Natural killer cell treated with Interleukin-12 subunit alpha and Interleukin-12 subunit beta and Interleukin-15 and Interleukin-18, amount 100 ng/mL, for 72 hours (primary cell): ENCODE measurements around the gene KAT6B. TPM values are rescaled to one million over a fixed set of nuclear protein-coding genes. Genes with fewer than 3 reads are reported as not detected.

Source experiments
- ATAC-seq, 2 donors: fragments of 150-1000 bp; cut with Tn5 transposase in 1 of 2; sonication (Bioruptor Pico), chemical (Tn5 transposase) in 1 of 2; 2 replicates each; pipeline ENCODE4 v1.10.0; 2021
- DNase-seq: peaks from one replicate; pipeline ENCODE4 v3.0.0; 2022; ENCODE audit warnings: low spot score
- H3K27ac Mint-ChIP-seq, 2 donors: 1 replicate in 1 of 2; 2 replicates in 1 of 2; pipeline ENCODE4 v1.8.0; 2022; ENCODE audit warnings: mixed read lengths in 2 of 2, mild to moderate bottlenecking in 1 of 2, moderate library complexity in 1 of 2
- H3K27me3 Mint-ChIP-seq, 2 donors: 1 replicate in 1 of 2; 2 replicates in 1 of 2; pipeline ENCODE4 v1.8.0; 2022; ENCODE audit warnings: mixed read lengths in 2 of 2
- H3K36me3 Mint-ChIP-seq: one replicate; pipeline ENCODE4 v1.8.0; 2022; ENCODE audit warnings: mixed read lengths
- H3K4me1 Mint-ChIP-seq, 2 donors: 1 replicate in 1 of 2; 2 replicates in 1 of 2; pipeline ENCODE4 v1.8.0; 2022; ENCODE audit warnings: low read depth in 2 of 2, mixed read lengths in 2 of 2, mild to moderate bottlenecking in 1 of 2
- H3K4me3 Mint-ChIP-seq: one replicate; pipeline ENCODE4 v1.8.0; 2022; ENCODE audit warnings: mixed read lengths
- H3K9me3 Mint-ChIP-seq: 2 replicates; pipeline ENCODE4 v1.8.0; 2022; ENCODE audit warnings: mixed read lengths
- total RNA-seq, 2 donors: library from RNA; stranded (reverse); gene quantifications; one replicate each; pipeline ENCODE4 v1.2.3, GENCODE V29; 2022

The KAT6B gene
- total RNA-seq, 2 donors from 2014 or later, result 26.7 to 27.9 TPM

GRCh38 chr10:74828946-74829345 is 2.5 kb downstream of the KAT6B start:
- Mint-ChIP-seq H3K9me3 (peaks cover 3% of the 10 kb centered on the region), H3K4me3 (no peak overlapping the region), H3K27ac (peak overlapping the region in 1 of 2 donors; percentile 72), H3K27me3 (no peaks in the 10 kb centered on the region), H3K36me3 (no peaks in the 10 kb centered on the region), H3K4me1 (peaks cover 27 to 40% of the 10 kb centered on the region in 2 donors)
- ATAC-seq, result no peak
- DNase-seq, result no peak

- no peaks in the 10 kb centered on the region for H3K36me3 Mint-ChIP-seq
- ATAC-seq (no peak), DNase-seq (no peak)
- peaks cover 32 to 47% of the 10 kb centered on the region in 2 donors for H3K4me1 Mint-ChIP-seq
- peak overlapping the region in 1 of 2 donors; percentile 28 for H3K27ac Mint-ChIP-seq
- peaks cover 3% of the 10 kb centered on the region for H3K9me3 Mint-ChIP-seq
- no peaks in the 10 kb centered on the region for H3K27me3 Mint-ChIP-seq
- no peak overlapping the region for H3K4me3 Mint-ChIP-seq
Measured at GRCh38 chr10:74831518-74832120, 5.2 kb downstream of the KAT6B start.

- Mint-ChIP-seq H3K27me3 (no peaks in the 10 kb centered on the region), H3K4me3 (no peak overlapping the region), H3K27ac (no peak overlapping the region), H3K4me1 (peaks cover 27 to 30% of the 10 kb centered on the region in 2 donors), H3K36me3 (peaks cover 7% of the 10 kb centered on the region), H3K9me3 (no peaks in the 10 kb centered on the region)
- no peak for DNase-seq
- no peak for ATAC-seq
Measured at GRCh38 chr10:74835963-74836362, 9.6 kb downstream of the KAT6B start.

GRCh38 chr10:74836877-74837276 is 10.5 kb downstream of the KAT6B start:
- Mint-ChIP-seq H3K9me3 (no peaks in the 10 kb centered on the region), H3K4me3 (no peak overlapping the region), H3K27me3 (no peaks in the 10 kb centered on the region), H3K36me3 (peaks cover 7% of the 10 kb centered on the region), H3K27ac (no peak overlapping the region), H3K4me1 (peaks cover 23% of the 10 kb centered on the region in 2 donors)
- DNase-seq, result no peak
- ATAC-seq, result no peak

- Mint-ChIP-seq H3K36me3 (peaks cover 8% of the 10 kb centered on the region), H3K9me3 (no peaks in the 10 kb centered on the region), H3K4me1 (peaks cover 28 to 29% of the 10 kb centered on the region in 2 donors), H3K27ac (peak overlapping the region in 1 of 2 donors; percentile 43), H3K27me3 (no peaks in the 10 kb centered on the region), H3K4me3 (no peak overlapping the region)
- no peak for ATAC-seq
- no peak for DNase-seq
Measured at GRCh38 chr10:74837743-74838142, 11.3 kb downstream of the KAT6B start.

GRCh38 chr10:74839708-74840107 is 13.3 kb downstream of the KAT6B start:
- ATAC-seq, result no peak
- peaks cover 30 to 33% of the 10 kb centered on the region in 2 donors for H3K4me1 Mint-ChIP-seq
- no peak overlapping the region for H3K4me3 Mint-ChIP-seq
- no peaks in the 10 kb centered on the region for H3K27me3 Mint-ChIP-seq
- no peak for DNase-seq
- H3K27ac Mint-ChIP-seq, result peak overlapping the region in 1 of 2 donors; percentile 47
- no peaks in the 10 kb centered on the region for H3K9me3 Mint-ChIP-seq
- H3K36me3 Mint-ChIP-seq, result peaks cover 14% of the 10 kb centered on the region

- Mint-ChIP-seq H3K36me3 (peaks cover 14% of the 10 kb centered on the region), H3K27ac (peak overlapping the region; percentile 31 to 84), H3K9me3 (no peaks in the 10 kb centered on the region), H3K27me3 (no peaks in the 10 kb centered on the region), H3K4me1 (peaks cover 27% of the 10 kb centered on the region in 2 donors), H3K4me3 (no peak overlapping the region)
- DNase-seq (no peak), ATAC-seq (no peak)
Measured at GRCh38 chr10:74841265-74841973, 15.0 kb downstream of the KAT6B start.

GRCh38 chr10:74842301-74842954 is 16.0 kb downstream of the KAT6B start:
- Mint-ChIP-seq H3K27me3 (no peaks in the 10 kb centered on the region), H3K27ac (peak overlapping the region; percentile 31 to 84), H3K36me3 (peaks cover 14% of the 10 kb centered on the region), H3K4me1 (peaks cover 27 to 29% of the 10 kb centered on the region in 2 donors), H3K9me3 (no peaks in the 10 kb centered on the region), H3K4me3 (peak overlapping the region; percentile 9)
- ATAC-seq (no peak), DNase-seq (no peak)

GRCh38 chr10:74846958-74847357 is 20.6 kb downstream of the KAT6B start:
- H3K9me3 Mint-ChIP-seq, result no peaks in the 10 kb centered on the region
- peaks cover 8% of the 10 kb centered on the region for H3K36me3 Mint-ChIP-seq
- ATAC-seq, result no peak
- H3K4me3 Mint-ChIP-seq, result no peak overlapping the region
- H3K27me3 Mint-ChIP-seq, result no peaks in the 10 kb centered on the region
- no peak for DNase-seq
- peaks cover 13 to 22% of the 10 kb centered on the region in 2 donors for H3K4me1 Mint-ChIP-seq
- H3K27ac Mint-ChIP-seq, result no peak overlapping the region

GRCh38 chr10:74851831-74852230 is 25.4 kb downstream of the KAT6B start:
- ATAC-seq, result no peak
- Mint-ChIP-seq H3K4me1 (peaks cover 25 to 30% of the 10 kb centered on the region in 2 donors), H3K4me3 (no peak overlapping the region), H3K27ac (no peak overlapping the region), H3K36me3 (no peaks in the 10 kb centered on the region), H3K27me3 (no peaks in the 10 kb centered on the region), H3K9me3 (no peaks in the 10 kb centered on the region)
- no peak for DNase-seq

- no peaks in the 10 kb centered on the region for H3K36me3 Mint-ChIP-seq
- H3K27ac Mint-ChIP-seq, result no peak overlapping the region
- no peak overlapping the region for H3K4me3 Mint-ChIP-seq
- H3K27me3 Mint-ChIP-seq, result no peaks in the 10 kb centered on the region
- no peaks in the 10 kb centered on the region for H3K9me3 Mint-ChIP-seq
- DNase-seq, result no peak
- no peak for ATAC-seq
- H3K4me1 Mint-ChIP-seq, result peaks cover 28 to 30% of the 10 kb centered on the region in 2 donors
Measured at GRCh38 chr10:74852381-74852780, 26.0 kb downstream of the KAT6B start.

GRCh38 chr10:74854610-74855009 is 28.2 kb downstream of the KAT6B start:
- H3K9me3 Mint-ChIP-seq, result no peaks in the 10 kb centered on the region
- ATAC-seq (peak in 1 of 2 donors; percentile 15), DNase-seq (no peak)
- peak overlapping the region; percentile 44 for H3K4me3 Mint-ChIP-seq
- H3K36me3 Mint-ChIP-seq, result no peaks in the 10 kb centered on the region
- H3K4me1 Mint-ChIP-seq, result peaks cover 28 to 30% of the 10 kb centered on the region in 2 donors
- no peaks in the 10 kb centered on the region for H3K27me3 Mint-ChIP-seq
- H3K27ac Mint-ChIP-seq, result peak overlapping the region; percentile 47 to 90

- Mint-ChIP-seq H3K27me3 (no peaks in the 10 kb centered on the region), H3K9me3 (no peaks in the 10 kb centered on the region), H3K4me1 (peaks cover 28 to 30% of the 10 kb centered on the region in 2 donors), H3K4me3 (peak overlapping the region; percentile 44), H3K27ac (peak overlapping the region; percentile 47 to 90), H3K36me3 (no peaks in the 10 kb centered on the region)
- ATAC-seq (peak in 1 of 2 donors; percentile 63), DNase-seq (no peak)
Measured at GRCh38 chr10:74855027-74855426, 28.6 kb downstream of the KAT6B start.

GRCh38 chr10:74855439-74855838 is 29.0 kb downstream of the KAT6B start:
- peaks cover 28 to 30% of the 10 kb centered on the region in 2 donors for H3K4me1 Mint-ChIP-seq
- peak overlapping the region; percentile 47 to 90 for H3K27ac Mint-ChIP-seq
- no peaks in the 10 kb centered on the region for H3K27me3 Mint-ChIP-seq
- DNase-seq (no peak), ATAC-seq (no peak)
- H3K4me3 Mint-ChIP-seq, result no peak overlapping the region
- H3K36me3 Mint-ChIP-seq, result no peaks in the 10 kb centered on the region
- H3K9me3 Mint-ChIP-seq, result no peaks in the 10 kb centered on the region
